A673 (cell line): ENCODE results near the gene KICS2. TPM values are rescaled to one million over a fixed set of nuclear protein-coding genes. Genes with fewer than 3 reads are reported as not detected.

Experiments
- BruUV-seq: library from RNA; stranded (reverse); fragments of 400-500 nt; replicated peaks from 2 replicates; lab custom pipeline; 2021; lab: Mats Ljungman, UMichigan
- CTCF ChIA-PET: fragments of 300-600 bp; sonication (Branson Sonifier 250); formaldehyde crosslinking; loops from one replicate; lab custom pipeline; 2022; ENCODE audit warnings: antibody characterized with exemption; lab: Charles Lee
- POLR2A ChIA-PET: fragments of 300-600 bp; sonication (Branson Sonifier 250); formaldehyde crosslinking; loops from one replicate; lab custom pipeline; 2022; ENCODE audit warnings: antibody characterized with exemption; ENCODE audit not compliant: low non-redundant PET; lab: Charles Lee
- DNase-seq: peaks from one replicate; pipeline ENCODE4 v3.0.0-alpha.2; 2015; ENCODE audit warnings: low spot score
- H3K27ac ChIP-seq: fragments of 200-600 bp; sonication (generic); 2 replicates; pipeline ENCODE4 v1.5.1; 2016; ENCODE audit warnings: mixed run types, low read depth, mild to moderate bottlenecking, mixed read lengths, antibody characterized with exemption, low read length; ENCODE audit not compliant: poor library complexity, severe bottlenecking
- H3K27me3 ChIP-seq: fragments of 200-600 bp; sonication (generic); replicated peaks from 2 replicates; pipeline ENCODE4 v1.6.1; 2017; ENCODE audit warnings: mixed run types, low read depth, mild to moderate bottlenecking, mixed read lengths, antibody characterized with exemption, low read length; ENCODE audit not compliant: insufficient read depth, poor library complexity
- H3K36me3 ChIP-seq: fragments of 200-600 bp; sonication (generic); 2 replicates; pipeline ENCODE4 v1.6.1; 2016; ENCODE audit warnings: mixed run types, mild to moderate bottlenecking, mixed read lengths, antibody characterized with exemption, low read length; ENCODE audit not compliant: insufficient read depth, poor library complexity, severe bottlenecking
- H3K4me1 ChIP-seq: fragments of 200-600 bp; sonication (generic); 2 replicates; pipeline ENCODE4 v1.6.1; 2017; ENCODE audit warnings: mixed run types, mild to moderate bottlenecking, mixed read lengths, antibody characterized with exemption, low read length; ENCODE audit not compliant: insufficient read depth, poor library complexity, severe bottlenecking
- H3K4me3 ChIP-seq: fragments of 200-600 bp; sonication (generic); 2 replicates; pipeline ENCODE4 v1.5.1; 2016; ENCODE audit warnings: low read depth, mixed run types, mild to moderate bottlenecking, mixed read lengths, low read length; ENCODE audit not compliant: poor library complexity, severe bottlenecking
- H3K9me3 ChIP-seq: fragments of 200-600 bp; sonication (generic); 2 replicates; pipeline ENCODE4 v1.6.1; 2016; ENCODE audit warnings: mixed run types, low read depth, mild to moderate bottlenecking, mixed read lengths, antibody characterized with exemption, low read length; ENCODE audit not compliant: poor library complexity, severe bottlenecking
- CTCF ChIP-seq: fragments of 300-800, 200-600 bp; sonication (generic); conservative IDR thresholded peaks from 2 replicates; pipeline ENCODE4 v1.5.1; 2017; ENCODE audit warnings: low read depth, mild to moderate bottlenecking, antibody characterized with exemption, low read length, moderate library complexity, mixed read lengths
- EZH2 ChIP-seq: fragments of 200-600 bp; sonication (generic); IDR thresholded peaks from 2 replicates; pipeline ENCODE4 v1.6.1; 2017; ENCODE audit warnings: borderline replicate concordance, low read depth, mild to moderate bottlenecking, mixed read lengths, antibody characterized with exemption, low read length; ENCODE audit not compliant: poor library complexity, severe bottlenecking
- intact Hi-C: fragments of 100-400 bp; cut with micrococcal nuclease; formaldehyde crosslinking; loops from one replicate; pipeline ENCODE4 v1.10.0; 2022; ENCODE audit not compliant: unreplicated experiment
- total RNA-seq: library from RNA; stranded (reverse); gene quantifications from 2 replicates; pipeline ENCODE4 v1.2.3, GENCODE V29; 2021

KICS2 gene
- total RNA-seq, 1 experiment from 2014 or later, result 14.0 TPM

- intact Hi-C loops, result no loop called here
- Histone ChIP-seq H3K36me3 (peaks cover 5% of the 10 kb centered on the region), H3K27ac (no peak overlapping the region), H3K4me3 (no peak overlapping the region), H3K9me3 (no peaks in the 10 kb centered on the region), H3K4me1 (no peaks in the 10 kb centered on the region), H3K27me3 (no peaks in the 10 kb centered on the region)
- no peak for TF ChIP-seq EZH2
- TF ChIP-seq CTCF, result no peak
- DNase-seq, result no peak
- BruUV-seq, result no TSS peak
- CTCF ChIA-PET, result no interaction called here
- POLR2A ChIA-PET, result no interaction called here
Observed at GRCh38 chr12:64207453-64207852, 14.6 kb downstream of the KICS2 start.

GRCh38 chr12:64205542-64205941, 16.6 kb downstream of the KICS2 start:
- no peak for DNase-seq
- no TSS peak for BruUV-seq
- Histone ChIP-seq H3K9me3 (no peaks in the 10 kb centered on the region), H3K27ac (no peak overlapping the region), H3K4me1 (no peaks in the 10 kb centered on the region), H3K27me3 (no peaks in the 10 kb centered on the region), H3K4me3 (no peak overlapping the region), H3K36me3 (no peaks in the 10 kb centered on the region)
- ChIA-PET CTCF (no interaction called here), POLR2A (no interaction called here)
- intact Hi-C loops, result no loop called here
- TF ChIP-seq CTCF, result no peak
- TF ChIP-seq EZH2, result no peak

- H3K4me3 ChIP-seq, result no peak overlapping the region
- no peak for DNase-seq
- no peak for TF ChIP-seq EZH2
- no peak for TF ChIP-seq CTCF
- H3K4me1 ChIP-seq, result no peaks in the 10 kb centered on the region
- POLR2A ChIA-PET, result no interaction called here
- H3K27ac ChIP-seq, result no peak overlapping the region
- BruUV-seq, result no TSS peak
- CTCF ChIA-PET, result no interaction called here
- intact Hi-C loops, result no loop called here
- H3K36me3 ChIP-seq, result no peaks in the 10 kb centered on the region
- H3K9me3 ChIP-seq, result no peaks in the 10 kb centered on the region
- no peaks in the 10 kb centered on the region for H3K27me3 ChIP-seq
Observed at GRCh38 chr12:64203775-64204174, 18.3 kb downstream of the KICS2 start.
